SK-N-SH treated with all-trans-retinoic acid at 6 μM for 48 hours (cell line): ENCODE results near the gene ZNF723.
"Not testable (repeated sequence)": the region's sequence is repeated elsewhere in the genome, so short reads cannot be mapped to it uniquely, and the experiment has no call there.

Source experiments
- ATAC-seq: fragments of 200-7000 bp; cut with Tn5 transposase; 3 replicates; pipeline ENCODE4 v1.9.1; 2020; ENCODE audit warnings: mild to moderate bottlenecking, moderate library complexity
- ARNTL ChIP-seq: fragments of 450-650 bp; formaldehyde crosslinking; IDR thresholded peaks from 2 replicates; pipeline ENCODE4 v1.5.0; 2020; ENCODE audit warnings: low read depth, mild to moderate bottlenecking, moderate library complexity, borderline replicate concordance
- BACH2 ChIP-seq: fragments of 250-450 bp; sonication (Bioruptor Pico); IDR thresholded peaks from 2 replicates; pipeline ENCODE4 v1.9.0; 2021; ENCODE audit warnings: mild to moderate bottlenecking, borderline replicate concordance
- CSDC2 ChIP-seq: fragments of 250-450 bp; sonication (Bioruptor Pico); IDR thresholded peaks from 2 replicates; pipeline ENCODE4 v1.5.0; 2020; ENCODE audit warnings: mild to moderate bottlenecking, moderate library complexity
- ESRRG ChIP-seq: fragments of 250-450 bp; sonication (Bioruptor Pico); IDR thresholded peaks from 2 replicates; pipeline ENCODE4 v1.6.1; 2021; ENCODE audit warnings: mild to moderate bottlenecking
- GLIS3 ChIP-seq: fragments of 250-450 bp; sonication (Bioruptor Pico); IDR thresholded peaks from 2 replicates; pipeline ENCODE4 v1.5.0; 2020; ENCODE audit warnings: mild to moderate bottlenecking, moderate library complexity
- ISL1 ChIP-seq: fragments of 250-450 bp; sonication (Bioruptor Pico); IDR thresholded peaks from 2 replicates; pipeline ENCODE4 v2.1.2; 2022; ENCODE audit warnings: mild to moderate bottlenecking, moderate library complexity
- OSR1 ChIP-seq: fragments of 250-450 bp; sonication (Bioruptor Pico); IDR thresholded peaks from 2 replicates; pipeline ENCODE4 v1.8.0; 2022; ENCODE audit warnings: moderate library complexity, mild to moderate bottlenecking, inconsistent platforms
- POU6F1 ChIP-seq: fragments of 250-450 bp; sonication (Bioruptor Pico); IDR thresholded peaks from 2 replicates; pipeline ENCODE4 v1.8.0; 2021; ENCODE audit warnings: low read depth, mild to moderate bottlenecking, moderate library complexity, borderline replicate concordance
- RARB ChIP-seq: fragments of 250-450 bp; sonication (Bioruptor Pico); IDR thresholded peaks from 2 replicates; pipeline ENCODE4 v1.8.0; 2021; ENCODE audit warnings: mild to moderate bottlenecking, moderate library complexity
- TCF4 ChIP-seq: fragments of 250-450 bp; sonication (Bioruptor Pico); IDR thresholded peaks from 2 replicates; pipeline ENCODE4 v1.8.0; 2021; ENCODE audit warnings: mild to moderate bottlenecking, moderate library complexity, borderline replicate concordance
- TOX ChIP-seq: fragments of 250-450 bp; sonication (Bioruptor Pico); IDR thresholded peaks from 2 replicates; pipeline ENCODE4 v1.8.0; 2021; ENCODE audit warnings: mild to moderate bottlenecking, moderate library complexity, borderline replicate concordance
- ZC3H10 ChIP-seq: fragments of 250-450 bp; sonication (Bioruptor Pico); IDR thresholded peaks from 2 replicates; pipeline ENCODE4 v1.5.1; 2021; ENCODE audit warnings: mild to moderate bottlenecking, moderate library complexity
- ZFP3 ChIP-seq: fragments of 250-450 bp; sonication (Bioruptor Pico); IDR thresholded peaks from 2 replicates; pipeline ENCODE4 v1.5.0; 2020; ENCODE audit warnings: mild to moderate bottlenecking, moderate library complexity
- ZNF565 ChIP-seq: fragments of 450-650 bp; formaldehyde crosslinking; conservative IDR thresholded peaks from 2 replicates; pipeline ENCODE4 v1.5.0; 2020; ENCODE audit warnings: low read depth, mild to moderate bottlenecking, moderate library complexity
- ZNF70 ChIP-seq: fragments of 450-650 bp; formaldehyde crosslinking; IDR thresholded peaks from 2 replicates; pipeline ENCODE4 v1.5.0; 2020; ENCODE audit warnings: mild to moderate bottlenecking, moderate library complexity
- ZNF8 ChIP-seq: fragments of 450-650 bp; formaldehyde crosslinking; IDR thresholded peaks from 2 replicates; pipeline ENCODE4 v1.5.0; 2020; ENCODE audit warnings: mild to moderate bottlenecking, moderate library complexity
- TF ChIP-seq, protein P1 (sequence below): fragments of 250-450 bp; sonication (Bioruptor Pico); IDR thresholded peaks from 2 replicates; pipeline ENCODE4 v1.5.0; 2020; ENCODE audit warnings: mild to moderate bottlenecking, moderate library complexity
- TF ChIP-seq, protein P2 (sequence below): fragments of 250-450 bp; sonication (Bioruptor Pico); IDR thresholded peaks from 2 replicates; pipeline ENCODE4 v1.5.1; 2021; ENCODE audit warnings: mild to moderate bottlenecking, moderate library complexity

The ZNF723 gene

DNA sequence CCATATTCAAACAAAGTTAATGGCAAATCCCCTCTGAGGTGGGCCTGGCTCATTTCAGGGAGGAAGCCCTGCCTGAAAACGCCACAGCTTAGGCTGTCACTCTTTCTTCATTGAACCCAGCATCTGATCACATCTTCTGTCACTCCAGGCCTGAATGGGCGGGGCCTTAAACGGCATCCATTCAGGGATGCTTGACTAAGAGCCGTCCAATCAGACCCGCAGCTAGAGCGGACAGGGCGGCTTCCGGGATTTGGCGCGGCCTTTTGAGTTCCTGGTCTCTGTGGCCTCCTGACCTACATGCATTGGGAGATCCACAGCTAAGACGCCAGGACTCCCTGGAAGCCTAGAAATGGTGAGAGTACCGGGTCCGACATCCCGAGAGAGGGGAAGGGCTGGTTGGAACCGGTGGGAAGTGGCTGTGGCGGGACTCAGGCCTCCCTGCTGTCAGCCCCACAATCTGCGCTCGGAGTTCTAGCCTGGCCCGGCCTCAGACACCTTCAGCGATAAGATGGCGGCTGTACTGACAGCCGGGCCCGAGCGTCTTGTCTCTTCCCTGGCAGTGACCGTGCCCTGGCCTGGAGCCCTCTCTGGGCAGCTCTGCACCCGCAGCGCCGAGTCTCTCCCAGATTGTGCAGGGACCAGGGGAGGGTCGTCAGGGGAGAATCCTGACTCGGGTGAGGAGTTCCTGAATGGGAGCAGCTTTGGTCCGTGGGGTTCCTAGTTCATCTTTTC is at the start of gene ZNF723:
TSS of gene ZNF723 (plus strand) at position 261 of the 732 bp plus-strand sequence. CDS start at position 350, 89 bp downstream.
- TF ChIP-seq TCF4 (CRISPR knock-in tag) (no peak), OSR1 (CRISPR knock-in tag) (no peak), POU6F1 (CRISPR knock-in tag) (no peak), TOX (no peak)
- no peak for ATAC-seq

GRCh38 chr19:22783651-22784410 is 48.3 kb upstream of the ZNF723 start, which contains the start of gene ZNF99:
ZNF99 (minus strand) TSS chr19:22784151; CDS start chr19:22784016, 135 bp downstream.
- ATAC-seq: no peak
- TF ChIP-seq RARB (CRISPR knock-in tag): no peak
- no peak for TF ChIP-seq TCF4 (CRISPR knock-in tag)
- TF ChIP-seq ISL1 (CRISPR knock-in tag): no peak
- no peak for TF ChIP-seq ZNF565 (CRISPR knock-in tag)
- TF ChIP-seq POU6F1 (CRISPR knock-in tag): no peak
- no peak for TF ChIP-seq ARNTL (CRISPR knock-in tag)
- no peak for TF ChIP-seq ZFP3 (CRISPR knock-in tag)
- TF ChIP-seq, all 23 proteins: peak for 0

GRCh38 chr19:22792863-22793262 is 39.2 kb upstream of the ZNF723 start:
- not testable (repeated sequence) for ATAC-seq

DNA sequence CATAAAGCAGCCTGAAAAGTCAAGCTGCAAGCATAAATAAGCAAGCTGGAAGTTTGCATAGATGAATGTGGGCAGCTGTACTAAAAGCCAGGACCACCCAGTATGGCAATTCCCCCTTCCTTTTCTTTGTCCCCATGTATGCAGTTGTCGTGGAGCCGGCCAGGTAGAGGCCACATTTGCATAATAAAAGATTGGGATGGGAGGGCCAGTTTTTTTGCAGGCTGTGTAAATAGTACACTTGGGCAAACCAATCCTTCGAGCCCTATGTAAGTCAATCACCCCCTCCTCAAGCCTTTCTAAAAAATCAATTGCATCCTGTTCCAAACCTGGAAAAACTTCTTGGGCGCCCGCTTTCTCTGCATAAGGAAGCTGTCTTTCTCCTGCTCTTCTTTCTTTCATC is 35.1 kb upstream of the ZNF723 start:
- no peak for ATAC-seq
- TF ChIP-seq RARB (CRISPR knock-in tag): no peak
- TF ChIP-seq OSR1 (CRISPR knock-in tag): no peak
- TF ChIP-seq ZNF8 (CRISPR knock-in tag): no peak
- TF ChIP-seq GLIS3: no peak
- no peak for TF ChIP-seq TCF4 (CRISPR knock-in tag)
- TF ChIP-seq, protein P1, sequence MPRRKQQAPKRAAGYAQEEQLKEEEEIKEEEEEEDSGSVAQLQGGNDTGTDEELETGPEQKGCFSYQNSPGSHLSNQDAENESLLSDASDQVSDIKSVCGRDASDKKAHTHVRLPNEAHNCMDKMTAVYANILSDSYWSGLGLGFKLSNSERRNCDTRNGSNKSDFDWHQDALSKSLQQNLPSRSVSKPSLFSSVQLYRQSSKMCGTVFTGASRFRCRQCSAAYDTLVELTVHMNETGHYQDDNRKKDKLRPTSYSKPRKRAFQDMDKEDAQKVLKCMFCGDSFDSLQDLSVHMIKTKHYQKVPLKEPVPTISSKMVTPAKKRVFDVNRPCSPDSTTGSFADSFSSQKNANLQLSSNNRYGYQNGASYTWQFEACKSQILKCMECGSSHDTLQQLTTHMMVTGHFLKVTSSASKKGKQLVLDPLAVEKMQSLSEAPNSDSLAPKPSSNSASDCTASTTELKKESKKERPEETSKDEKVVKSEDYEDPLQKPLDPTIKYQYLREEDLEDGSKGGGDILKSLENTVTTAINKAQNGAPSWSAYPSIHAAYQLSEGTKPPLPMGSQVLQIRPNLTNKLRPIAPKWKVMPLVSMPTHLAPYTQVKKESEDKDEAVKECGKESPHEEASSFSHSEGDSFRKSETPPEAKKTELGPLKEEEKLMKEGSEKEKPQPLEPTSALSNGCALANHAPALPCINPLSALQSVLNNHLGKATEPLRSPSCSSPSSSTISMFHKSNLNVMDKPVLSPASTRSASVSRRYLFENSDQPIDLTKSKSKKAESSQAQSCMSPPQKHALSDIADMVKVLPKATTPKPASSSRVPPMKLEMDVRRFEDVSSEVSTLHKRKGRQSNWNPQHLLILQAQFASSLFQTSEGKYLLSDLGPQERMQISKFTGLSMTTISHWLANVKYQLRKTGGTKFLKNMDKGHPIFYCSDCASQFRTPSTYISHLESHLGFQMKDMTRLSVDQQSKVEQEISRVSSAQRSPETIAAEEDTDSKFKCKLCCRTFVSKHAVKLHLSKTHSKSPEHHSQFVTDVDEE: no peak
- TF ChIP-seq POU6F1 (CRISPR knock-in tag): no peak
- no peak for TF ChIP-seq CSDC2
- TF ChIP-seq ARNTL (CRISPR knock-in tag): no peak

- ATAC-seq: no peak
- no peak for TF ChIP-seq TOX
- TF ChIP-seq ZNF70 (CRISPR knock-in tag): no peak
- TF ChIP-seq OSR1 (CRISPR knock-in tag): no peak
- TF ChIP-seq ZFP3 (CRISPR knock-in tag): no peak
- TF ChIP-seq BACH2 (CRISPR knock-in tag): no peak
- TF ChIP-seq ZNF565 (CRISPR knock-in tag): no peak
- TF ChIP-seq ESRRG (CRISPR knock-in tag): no peak
- no peak for TF ChIP-seq ISL1 (CRISPR knock-in tag)
- TF ChIP-seq, protein P2, sequence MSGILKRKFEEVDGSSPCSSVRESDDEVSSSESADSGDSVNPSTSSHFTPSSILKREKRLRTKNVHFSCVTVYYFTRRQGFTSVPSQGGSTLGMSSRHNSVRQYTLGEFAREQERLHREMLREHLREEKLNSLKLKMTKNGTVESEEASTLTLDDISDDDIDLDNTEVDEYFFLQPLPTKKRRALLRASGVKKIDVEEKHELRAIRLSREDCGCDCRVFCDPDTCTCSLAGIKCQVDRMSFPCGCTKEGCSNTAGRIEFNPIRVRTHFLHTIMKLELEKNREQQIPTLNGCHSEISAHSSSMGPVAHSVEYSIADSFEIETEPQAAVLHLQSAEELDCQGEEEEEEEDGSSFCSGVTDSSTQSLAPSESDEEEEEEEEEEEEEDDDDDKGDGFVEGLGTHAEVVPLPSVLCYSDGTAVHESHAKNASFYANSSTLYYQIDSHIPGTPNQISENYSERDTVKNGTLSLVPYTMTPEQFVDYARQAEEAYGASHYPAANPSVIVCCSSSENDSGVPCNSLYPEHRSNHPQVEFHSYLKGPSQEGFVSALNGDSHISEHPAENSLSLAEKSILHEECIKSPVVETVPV (CRISPR knock-in tag): no peak
- TF ChIP-seq, protein P1: no peak
- TF ChIP-seq ZC3H10 (CRISPR knock-in tag): no peak
Observed at GRCh38 chr19:22806418-22806817, 25.7 kb upstream of the ZNF723 start.
